GM12875 (cell line): ENCODE data around the gene FXYD7.

Experiments
- H3K4me3 ChIP-seq: one replicate; pipeline ENCODE4 v1.5.1; 2011; ENCODE audit warnings: low read depth, low read length, control low read depth
- TF ChIP-seq, protein P1 (sequence below): IDR thresholded peaks from 2 replicates; pipeline ENCODE4 v1.5.1; 2011; ENCODE audit warnings: low read depth, mild to moderate bottlenecking, control low read depth, inconsistent platforms, low read length, moderate library complexity, borderline replicate concordance; ENCODE audit not compliant: insufficient read depth

Gene FXYD7

DNA sequence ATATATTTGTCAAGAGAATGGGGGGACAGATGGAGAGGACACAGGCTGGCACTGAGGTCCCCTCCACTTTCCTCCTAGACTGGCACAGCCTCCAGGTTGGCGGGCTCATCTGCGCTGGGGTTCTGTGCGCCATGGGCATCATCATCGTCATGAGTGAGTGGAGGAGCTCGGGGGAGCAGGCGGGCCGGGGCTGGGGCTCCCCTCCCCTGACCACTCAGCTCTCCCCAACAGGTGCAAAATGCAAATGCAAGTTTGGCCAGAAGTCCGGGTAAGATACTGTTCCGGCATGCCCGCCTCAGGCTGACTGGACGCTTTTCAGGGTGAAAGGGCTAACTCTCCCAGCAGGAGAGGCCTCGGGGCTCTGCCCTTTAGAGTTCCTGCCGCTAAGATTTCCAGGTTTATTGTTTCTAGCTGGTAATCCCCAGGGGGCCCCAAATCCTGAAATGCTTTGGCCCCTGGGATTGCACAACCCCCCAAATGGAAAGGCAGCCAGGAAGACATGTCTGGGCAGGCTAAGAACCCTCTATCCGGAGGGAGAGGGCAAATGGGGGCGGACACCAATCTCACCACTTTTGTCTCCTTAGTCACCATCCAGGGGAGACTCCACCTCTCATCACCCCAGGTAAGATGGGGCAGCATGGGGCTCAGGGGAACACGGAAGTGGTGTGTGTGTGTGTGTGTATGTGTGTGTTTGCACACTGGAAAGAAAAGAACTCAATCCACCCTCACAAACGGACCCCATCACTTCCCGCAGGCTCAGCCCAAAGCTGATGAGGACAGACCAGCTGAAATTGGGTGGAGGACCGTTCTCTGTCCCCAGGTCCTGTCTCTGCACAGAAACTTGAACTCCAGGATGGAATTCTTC is 20.1 kb upstream of the FXYD7 start:
- H3K4me3 ChIP-seq, result no peak overlapping the region
- TF ChIP-seq, protein P1, sequence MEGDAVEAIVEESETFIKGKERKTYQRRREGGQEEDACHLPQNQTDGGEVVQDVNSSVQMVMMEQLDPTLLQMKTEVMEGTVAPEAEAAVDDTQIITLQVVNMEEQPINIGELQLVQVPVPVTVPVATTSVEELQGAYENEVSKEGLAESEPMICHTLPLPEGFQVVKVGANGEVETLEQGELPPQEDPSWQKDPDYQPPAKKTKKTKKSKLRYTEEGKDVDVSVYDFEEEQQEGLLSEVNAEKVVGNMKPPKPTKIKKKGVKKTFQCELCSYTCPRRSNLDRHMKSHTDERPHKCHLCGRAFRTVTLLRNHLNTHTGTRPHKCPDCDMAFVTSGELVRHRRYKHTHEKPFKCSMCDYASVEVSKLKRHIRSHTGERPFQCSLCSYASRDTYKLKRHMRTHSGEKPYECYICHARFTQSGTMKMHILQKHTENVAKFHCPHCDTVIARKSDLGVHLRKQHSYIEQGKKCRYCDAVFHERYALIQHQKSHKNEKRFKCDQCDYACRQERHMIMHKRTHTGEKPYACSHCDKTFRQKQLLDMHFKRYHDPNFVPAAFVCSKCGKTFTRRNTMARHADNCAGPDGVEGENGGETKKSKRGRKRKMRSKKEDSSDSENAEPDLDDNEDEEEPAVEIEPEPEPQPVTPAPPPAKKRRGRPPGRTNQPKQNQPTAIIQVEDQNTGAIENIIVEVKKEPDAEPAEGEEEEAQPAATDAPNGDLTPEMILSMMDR, result no peak

GRCh38 chr19:35123573-35123972 is 19.5 kb upstream of the FXYD7 start:
- TF ChIP-seq, protein P1, result no peak
- H3K4me3 ChIP-seq, result no peak overlapping the region

DNA sequence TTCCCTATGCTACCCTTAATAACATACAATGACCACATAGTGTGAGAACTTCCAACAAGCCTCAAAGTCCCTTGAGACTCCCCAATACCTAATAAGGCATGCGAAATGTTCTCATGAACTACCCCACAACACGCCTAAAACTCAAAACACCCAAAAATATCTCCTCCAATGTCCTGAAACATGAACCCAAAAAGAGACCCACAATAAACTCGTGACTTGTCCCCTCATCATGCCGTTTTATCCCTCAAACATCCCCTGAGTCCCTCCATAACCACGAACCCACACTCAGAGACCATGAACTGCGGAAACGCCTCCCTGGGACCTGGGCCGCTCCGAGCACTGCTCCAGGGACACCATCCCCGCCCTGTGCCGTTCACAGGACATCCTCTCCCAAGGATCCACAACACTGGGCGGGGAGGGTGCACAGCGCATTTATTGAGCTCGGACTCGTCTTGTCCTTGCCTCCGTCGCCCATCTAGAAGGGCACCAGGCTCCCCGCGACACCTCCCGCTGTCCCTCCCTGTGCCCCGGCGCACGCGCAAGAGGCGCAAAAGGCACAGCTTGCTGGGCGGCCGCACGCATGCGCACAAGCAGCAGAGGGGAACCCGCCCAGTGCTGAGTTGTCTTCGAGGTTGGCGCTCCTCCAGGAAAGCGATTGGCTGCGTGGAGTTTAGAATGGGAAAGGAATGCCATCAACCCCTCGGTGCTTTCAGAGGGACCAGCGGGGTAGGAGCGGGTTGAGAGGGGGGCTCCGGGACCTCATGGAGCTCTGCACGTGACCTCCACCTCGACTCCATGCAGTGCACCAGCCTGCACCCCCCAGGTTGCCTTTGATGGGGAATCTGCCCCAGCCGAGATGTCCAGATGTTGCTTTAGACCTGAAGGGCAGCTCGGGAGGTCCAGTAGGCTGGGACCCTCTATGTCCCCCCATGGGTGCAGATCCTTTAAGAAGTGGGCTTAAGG is 18.7 kb upstream of the FXYD7 start:
- TF ChIP-seq, protein P1, result no peak
- H3K4me3 ChIP-seq, result peak overlapping the region; percentile 34

DNA sequence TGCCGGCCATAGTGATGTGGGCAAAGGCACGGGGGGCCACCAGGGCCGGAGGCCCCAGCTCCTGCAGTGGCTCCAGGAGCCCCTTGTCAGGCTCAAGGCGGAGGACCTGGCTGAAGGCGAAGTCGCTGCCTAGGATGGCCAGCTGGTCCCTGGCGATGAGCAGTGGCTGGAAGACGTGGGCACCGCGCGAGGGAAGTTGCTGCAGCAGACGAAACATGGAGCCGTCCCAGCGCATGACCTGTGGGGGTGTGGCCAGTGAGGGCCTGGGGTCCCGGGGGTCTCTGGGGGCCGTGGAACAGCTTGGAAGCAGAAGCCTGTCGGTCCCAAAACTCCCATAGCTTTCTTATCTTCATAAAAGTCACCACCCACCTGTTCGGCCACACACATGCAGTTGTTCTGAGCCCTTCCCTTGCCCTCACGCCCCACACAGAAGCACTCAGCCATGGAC is 17.8 kb upstream of the FXYD7 start:
- TF ChIP-seq, protein P1, result no peak
- no peak overlapping the region for H3K4me3 ChIP-seq

DNA sequence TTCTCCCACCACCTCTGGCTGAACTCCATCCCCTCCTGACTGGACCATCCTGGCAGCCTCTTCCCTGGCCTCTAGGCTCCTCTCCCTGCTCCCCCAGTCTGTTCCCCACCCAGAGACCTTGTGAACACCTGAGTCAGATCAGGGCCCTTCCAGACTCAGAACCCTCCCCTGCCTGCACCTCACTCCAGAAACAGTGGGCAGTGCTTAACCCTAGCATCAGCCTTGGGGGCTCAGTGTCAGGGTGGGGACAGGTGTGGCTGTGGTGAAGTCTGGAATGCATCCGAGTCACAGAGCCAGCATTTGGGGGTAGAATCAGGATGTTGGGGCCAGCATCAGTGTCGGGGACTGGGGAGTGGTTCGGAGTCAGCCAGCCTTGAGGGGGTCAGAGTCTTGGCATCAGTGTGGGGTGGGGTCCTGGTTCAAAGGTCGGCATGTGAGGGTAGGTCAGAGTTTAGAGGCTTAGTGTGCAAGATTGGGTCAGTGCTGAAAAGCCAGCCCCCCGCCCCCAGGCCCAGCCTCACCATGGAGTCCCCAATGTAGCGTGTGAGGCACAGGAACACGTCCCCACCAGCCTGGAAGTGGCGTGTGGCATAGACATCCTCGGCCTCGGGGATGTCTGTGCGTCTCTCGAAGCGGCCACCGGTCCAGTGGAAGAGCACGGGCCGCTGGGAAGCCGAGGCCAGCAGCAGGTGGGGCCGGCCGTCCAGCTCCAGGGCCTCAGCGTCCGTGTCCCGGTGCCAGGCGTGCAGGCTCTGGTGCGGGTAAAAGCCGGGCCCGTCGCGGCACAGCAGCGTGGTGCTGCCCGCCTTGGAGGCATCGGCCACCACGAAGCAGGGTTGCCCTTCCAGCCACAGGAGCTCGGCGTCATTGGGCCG is 17.1 kb upstream of the FXYD7 start:
- TF ChIP-seq, protein P1, result no peak

DNA sequence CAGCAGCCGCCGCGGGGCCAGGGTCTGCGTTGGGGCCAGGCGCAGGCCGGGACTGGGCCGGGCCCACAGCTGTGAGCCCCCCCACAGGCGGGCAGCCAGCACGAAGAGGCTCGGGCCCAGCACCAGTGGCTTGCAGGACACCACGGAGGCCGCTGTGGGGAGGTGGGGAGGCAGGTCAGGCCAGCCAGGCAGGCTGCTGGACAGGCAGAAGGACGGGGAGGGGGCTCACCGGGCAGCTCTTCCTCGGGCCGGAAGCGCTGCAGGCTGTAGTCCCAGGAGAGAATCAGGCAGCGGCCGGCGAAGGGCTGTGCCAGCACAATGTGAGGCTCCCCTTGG is 16.5 kb upstream of the FXYD7 start:
- H3K4me3 ChIP-seq, result no peak overlapping the region
- TF ChIP-seq, protein P1, result no peak

More for the DNA sequence above, 17.1 kb upstream of the FXYD7 start:
- no peak overlapping the region for H3K4me3 ChIP-seq
